ENCODE results near the gene MED8. TPM values are rescaled to one million over a fixed set of nuclear protein-coding genes. Genes with fewer than 3 reads are reported as not detected.

MED8 gene
- total and polyA plus RNA-seq, 2 of the 4 experiments (the other 2 are of a cell fraction) = 61.1 to 120 TPM

GRCh38 chr1:43358746-43359693 lies 30.6 kb downstream of the MED8 start, which contains the start of gene CDC20:
TSS of gene CDC20 (plus strand) at chr1:43358981. CDS start at chr1:43359216, 235 bp downstream.
- H3K4me3 ChIP-seq (ENCODE audit: insufficient read depth, low read depth, low read length) = peak within 1 kb of the TSS; percentile 75
- peak within 1 kb of the TSS; percentile 90 for H3K9ac ChIP-seq (ENCODE audit: low read depth, low read length)
- peak within 1 kb of the TSS; percentile 87 for H3K4me2 ChIP-seq (ENCODE audit: low read depth, low read length)
- H2AFZ ChIP-seq (replicated peaks; ENCODE audit: low read length, poor library complexity) = peak within 1 kb of the TSS; percentile 90
- ChIA-PET POLR2A (ENCODE audit: unreplicated experiment) (interaction anchor here (0.8 to 1.0 kb wide), 3 partner anchors 9 to 132 kb away, joined by 3 to 4 read pairs (median 3); partner anchors contain the start of gene ELOVL1), CTCF (interaction anchor here (0.9 to 1.9 kb wide), 3 partner anchors 10 to 132 kb away, joined by 3 to 8 read pairs (median 3); no protein-coding TSS in a partner anchor)
- dilution Hi-C loops (cut with HindIII; ENCODE audit: low sequenced_read_pairs, unreplicated experiment) (no loop called here), in situ Hi-C loops (cut with MboI; ENCODE audit: low sequenced_read_pairs) (loop anchor here (10.0 kb wide), 1 partner anchor 124 kb away; no protein-coding TSS in a partner anchor), intact Hi-C loops (cut with micrococcal nuclease) (loop anchor here (1.0 kb wide), 2 partner anchors 121 to 132 kb away; no protein-coding TSS in a partner anchor)
- H3K36me3 ChIP-seq (ENCODE audit: control insufficient read depth, insufficient read depth, low read length) = peaks cover 31% of the 10 kb centered on the region
- H2BK15ac ChIP-seq (ENCODE audit: low read depth, low read length) = peak within 1 kb of the TSS; percentile 72; the same call in 1 of the 3 replicates
- peak within 1 kb of the TSS; percentile 91 for H3K14ac ChIP-seq (replicated peaks; ENCODE audit: low read depth, low read length)
- H3K9me1 ChIP-seq (ENCODE audit: insufficient read depth, low read length) = peaks cover 12% of the 10 kb centered on the region; the same call in 1 of the 2 replicates
- peak within 1 kb of the TSS; percentile 77 for H3K56ac ChIP-seq (ENCODE audit: extremely low read depth, insufficient read depth, low read length)
- H3K23ac ChIP-seq (ENCODE audit: low read depth, low read length) = peak within 1 kb of the TSS; percentile 63
- peak within 1 kb of the TSS; percentile 90 for H2AK5ac ChIP-seq (ENCODE audit: low read depth, low read length)
- DNase-seq = peak; percentile 92
- peak within 1 kb of the TSS; percentile 48 for H3K18ac ChIP-seq (ENCODE audit: low read depth, low read length)
- 0% methylated on average over 18 of the region's 59 CpGs; no CpG with 5 or more reads in 1 of the 2 experiments for WGBS, 2 experiments (ENCODE audit: extremely low coverage in 2 of 2, insufficient read length in 1 of 2)
- H3K4me1 ChIP-seq (ENCODE audit: control insufficient read depth, insufficient read depth, low read length) = peaks cover 9% of the 10 kb centered on the region; the same call in 1 of the 2 replicates
- ATAC-seq (ENCODE audit: low read depth) = peak; percentile 96
- H3K9me3 ChIP-seq (ENCODE audit: control insufficient read depth, insufficient read depth, low read length) = no peaks in the 10 kb centered on the region
- BruUV-seq (replicated peaks) = TSS peak; percentile 77
- H2BK5ac ChIP-seq (ENCODE audit: low read depth, low read length, poor library complexity, severe bottlenecking) = peak within 1 kb of the TSS; percentile 78
- no peaks in the 10 kb centered on the region for H3K27me3 ChIP-seq (ENCODE audit: control insufficient read depth, insufficient read depth, low read length)
- H4K91ac ChIP-seq (ENCODE audit: insufficient read depth, low read depth, low read length) = peak within 1 kb of the TSS; percentile 75
- H4K5ac ChIP-seq (ENCODE audit: low read depth, low read length) = peak within 1 kb of the TSS; percentile 79
- H2AK9ac ChIP-seq (replicated peaks; ENCODE audit: low read depth, low read length, poor library complexity) = peak within 1 kb of the TSS; percentile 90
- H3K79me1 ChIP-seq (ENCODE audit: low read depth in 1 of 2, low read length in 2 of 2) = peaks cover 3 to 38% of the 10 kb centered on the region in 2 experiments; a peak in 3 of 4 replicates
- H2BK20ac ChIP-seq (ENCODE audit: low read depth, low read length) = peak within 1 kb of the TSS; percentile 0; the same call in 1 of the 2 replicates
- H3K27ac ChIP-seq (ENCODE audit: insufficient read depth, low read length) = peak within 1 kb of the TSS; percentile 94
- peak within 1 kb of the TSS; percentile 92 for H3K4ac ChIP-seq (ENCODE audit: low read depth, low read length)
- peak within 1 kb of the TSS; percentile 79 to 93 for H4K8ac ChIP-seq (ENCODE audit: low read depth in 2 of 2, low read length in 2 of 2)
- H2BK120ac ChIP-seq (ENCODE audit: low read depth, low read length) = peak within 1 kb of the TSS; percentile 69
- peaks cover 10% of the 10 kb centered on the region; the same call in 1 of the 2 replicates for H4K20me1 ChIP-seq (ENCODE audit: insufficient read depth, low read length)
- TF ChIP-seq RAD21 (IDR thresholded peaks at IDR 0.05; ENCODE audit: low read length) (no peak), MXI1 (IDR thresholded peaks at IDR 0.05; ENCODE audit: borderline replicate concordance, low read depth, low read length) (peak; percentile 100), CEBPB (IDR thresholded peaks at IDR 0.05; ENCODE audit: low read depth, low read length) (no peak), NFE2L2 (IDR thresholded peaks at IDR 0.05; ENCODE audit: low read depth, low read length) (no peak), RFX5 (IDR thresholded peaks at IDR 0.05; ENCODE audit: low read depth, low read length) (no peak), USF2 (IDR thresholded peaks at IDR 0.05; ENCODE audit: low read depth, low read length) (no peak), CTCF (conservative IDR thresholded peaks at IDR 0.05; ENCODE audit: low read depth, low read length) (no peak), MAZ (IDR thresholded peaks at IDR 0.05; ENCODE audit: borderline replicate concordance, low read depth, low read length) (no peak; the same call in 1 of the 2 replicates), BHLHE40 (IDR thresholded peaks at IDR 0.05; ENCODE audit: low read depth, low read length) (no peak), RCOR1 (IDR thresholded peaks at IDR 0.05; ENCODE audit: insufficient replicate concordance, low read length) (no peak), POLR2A (IDR thresholded peaks at IDR 0.05; ENCODE audit: low read depth, low read length) (no peak; the same call in 1 of the 2 replicates), CHD1 (IDR thresholded peaks at IDR 0.05; ENCODE audit: low read depth, low read length) (no peak), FOS (IDR thresholded peaks at IDR 0.05; ENCODE audit: low read depth, low read length) (peak; percentile 42; the same call in 1 of the 2 replicates), SMC3 (IDR thresholded peaks at IDR 0.05; ENCODE audit: low read depth, low read length) (no peak)

All from IMR-90 (cell line).